ENCODE results near the gene FGGY. TPM values are rescaled to one million over a fixed set of nuclear protein-coding genes. Genes with fewer than 3 reads are reported as not detected.

The FGGY gene
- total RNA-seq, 1 experiment from 2014 or later: 12.0 TPM

GRCh38 chr1:59480188-59480888, 183.4 kb downstream of the FGGY start:
- Mint-ChIP-seq H3K4me3 (no peak overlapping the region), H3K4me1 (no peaks in the 10 kb centered on the region), H3K9me3 (no peaks in the 10 kb centered on the region), H3K36me3 (no peaks in the 10 kb centered on the region), H3K27ac (no peak overlapping the region), H3K27me3 (ENCODE audit: low read depth) (no peaks in the 10 kb centered on the region)
- DNase-seq (ENCODE audit: low spot score): no peak
- ChIA-PET CTCF (no interaction called here), POLR2A (no interaction called here)
- TF ChIP-seq SMAD4 (CRISPR knock-in tag; IDR thresholded peaks at IDR 0.05): no peak
- TF ChIP-seq ZBTB21 (CRISPR knock-in tag; IDR thresholded peaks at IDR 0.05; ENCODE audit: borderline replicate concordance): no peak
- no peak for TF ChIP-seq PRRX2 (CRISPR knock-in tag; IDR thresholded peaks at IDR 0.05)
- TF ChIP-seq, protein P1, sequence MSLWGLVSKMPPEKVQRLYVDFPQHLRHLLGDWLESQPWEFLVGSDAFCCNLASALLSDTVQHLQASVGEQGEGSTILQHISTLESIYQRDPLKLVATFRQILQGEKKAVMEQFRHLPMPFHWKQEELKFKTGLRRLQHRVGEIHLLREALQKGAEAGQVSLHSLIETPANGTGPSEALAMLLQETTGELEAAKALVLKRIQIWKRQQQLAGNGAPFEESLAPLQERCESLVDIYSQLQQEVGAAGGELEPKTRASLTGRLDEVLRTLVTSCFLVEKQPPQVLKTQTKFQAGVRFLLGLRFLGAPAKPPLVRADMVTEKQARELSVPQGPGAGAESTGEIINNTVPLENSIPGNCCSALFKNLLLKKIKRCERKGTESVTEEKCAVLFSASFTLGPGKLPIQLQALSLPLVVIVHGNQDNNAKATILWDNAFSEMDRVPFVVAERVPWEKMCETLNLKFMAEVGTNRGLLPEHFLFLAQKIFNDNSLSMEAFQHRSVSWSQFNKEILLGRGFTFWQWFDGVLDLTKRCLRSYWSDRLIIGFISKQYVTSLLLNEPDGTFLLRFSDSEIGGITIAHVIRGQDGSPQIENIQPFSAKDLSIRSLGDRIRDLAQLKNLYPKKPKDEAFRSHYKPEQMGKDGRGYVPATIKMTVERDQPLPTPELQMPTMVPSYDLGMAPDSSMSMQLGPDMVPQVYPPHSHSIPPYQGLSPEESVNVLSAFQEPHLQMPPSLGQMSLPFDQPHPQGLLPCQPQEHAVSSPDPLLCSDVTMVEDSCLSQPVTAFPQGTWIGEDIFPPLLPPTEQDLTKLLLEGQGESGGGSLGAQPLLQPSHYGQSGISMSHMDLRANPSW (CRISPR knock-in tag; conservative IDR thresholded peaks at IDR 0.05; ENCODE audit: low read depth): no peak
- TF ChIP-seq ZNF138 (CRISPR knock-in tag; conservative IDR thresholded peaks at IDR 0.05): no peak
- TF ChIP-seq FOXJ3 (CRISPR knock-in tag; IDR thresholded peaks at IDR 0.05; ENCODE audit: borderline replicate concordance): no peak
- TF ChIP-seq, protein P2, sequence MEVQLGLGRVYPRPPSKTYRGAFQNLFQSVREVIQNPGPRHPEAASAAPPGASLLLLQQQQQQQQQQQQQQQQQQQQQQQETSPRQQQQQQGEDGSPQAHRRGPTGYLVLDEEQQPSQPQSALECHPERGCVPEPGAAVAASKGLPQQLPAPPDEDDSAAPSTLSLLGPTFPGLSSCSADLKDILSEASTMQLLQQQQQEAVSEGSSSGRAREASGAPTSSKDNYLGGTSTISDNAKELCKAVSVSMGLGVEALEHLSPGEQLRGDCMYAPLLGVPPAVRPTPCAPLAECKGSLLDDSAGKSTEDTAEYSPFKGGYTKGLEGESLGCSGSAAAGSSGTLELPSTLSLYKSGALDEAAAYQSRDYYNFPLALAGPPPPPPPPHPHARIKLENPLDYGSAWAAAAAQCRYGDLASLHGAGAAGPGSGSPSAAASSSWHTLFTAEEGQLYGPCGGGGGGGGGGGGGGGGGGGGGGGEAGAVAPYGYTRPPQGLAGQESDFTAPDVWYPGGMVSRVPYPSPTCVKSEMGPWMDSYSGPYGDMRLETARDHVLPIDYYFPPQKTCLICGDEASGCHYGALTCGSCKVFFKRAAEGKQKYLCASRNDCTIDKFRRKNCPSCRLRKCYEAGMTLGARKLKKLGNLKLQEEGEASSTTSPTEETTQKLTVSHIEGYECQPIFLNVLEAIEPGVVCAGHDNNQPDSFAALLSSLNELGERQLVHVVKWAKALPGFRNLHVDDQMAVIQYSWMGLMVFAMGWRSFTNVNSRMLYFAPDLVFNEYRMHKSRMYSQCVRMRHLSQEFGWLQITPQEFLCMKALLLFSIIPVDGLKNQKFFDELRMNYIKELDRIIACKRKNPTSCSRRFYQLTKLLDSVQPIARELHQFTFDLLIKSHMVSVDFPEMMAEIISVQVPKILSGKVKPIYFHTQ (CRISPR knock-in tag; IDR thresholded peaks at IDR 0.05): no peak
- no peak for TF ChIP-seq OVOL2 (CRISPR knock-in tag; IDR thresholded peaks at IDR 0.05; ENCODE audit: borderline replicate concordance)
- no peak for TF ChIP-seq JAZF1 (CRISPR knock-in tag; IDR thresholded peaks at IDR 0.05)
- TF ChIP-seq, protein P3, sequence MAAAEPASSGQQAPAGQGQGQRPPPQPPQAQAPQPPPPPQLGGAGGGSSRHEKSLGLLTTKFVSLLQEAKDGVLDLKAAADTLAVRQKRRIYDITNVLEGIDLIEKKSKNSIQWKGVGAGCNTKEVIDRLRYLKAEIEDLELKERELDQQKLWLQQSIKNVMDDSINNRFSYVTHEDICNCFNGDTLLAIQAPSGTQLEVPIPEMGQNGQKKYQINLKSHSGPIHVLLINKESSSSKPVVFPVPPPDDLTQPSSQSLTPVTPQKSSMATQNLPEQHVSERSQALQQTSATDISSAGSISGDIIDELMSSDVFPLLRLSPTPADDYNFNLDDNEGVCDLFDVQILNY (CRISPR knock-in tag; IDR thresholded peaks at IDR 0.05): no peak
- no peak for TF ChIP-seq PREB (CRISPR knock-in tag; IDR thresholded peaks at IDR 0.05; ENCODE audit: borderline replicate concordance)
- no peak for TF ChIP-seq ZNF671 (CRISPR knock-in tag; IDR thresholded peaks at IDR 0.05)
- no peak for TF ChIP-seq USF2 (CRISPR knock-in tag; IDR thresholded peaks at IDR 0.05)
- no peak for ATAC-seq

DNA sequence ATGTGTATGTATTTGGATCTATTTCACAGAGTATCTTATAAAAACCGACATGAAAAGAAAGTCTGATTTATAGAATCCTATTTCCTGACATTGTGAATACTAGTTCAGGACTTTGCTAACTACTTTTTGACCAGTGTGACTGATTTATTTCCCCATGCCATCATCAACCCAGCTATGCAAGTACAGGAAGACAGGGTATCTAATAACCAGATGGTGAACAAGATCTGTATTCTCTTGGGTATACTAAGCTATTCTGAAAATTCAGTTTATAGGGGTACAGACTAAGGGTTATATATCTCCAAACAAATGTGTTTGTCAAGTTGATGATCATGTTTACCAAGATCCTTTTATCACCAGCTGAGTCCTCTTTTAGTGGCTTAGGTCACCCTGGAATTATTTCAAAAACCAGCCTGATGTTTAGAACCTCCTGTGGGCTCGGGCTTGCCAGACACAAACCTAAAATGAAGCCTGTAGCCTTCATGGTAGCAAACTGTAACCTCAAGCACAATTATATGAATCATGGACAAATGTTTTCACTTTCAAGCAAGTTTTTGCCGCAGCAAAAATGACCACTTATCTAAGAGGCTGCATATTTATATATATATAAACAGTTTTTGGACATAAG, 185.1 kb downstream of the FGGY start:
- H3K27ac Mint-ChIP-seq: no peak overlapping the region
- no peak for ATAC-seq
- no peak for TF ChIP-seq PRRX2 (CRISPR knock-in tag; IDR thresholded peaks at IDR 0.05)
- no peak for TF ChIP-seq ZNF219 (CRISPR knock-in tag; IDR thresholded peaks at IDR 0.05; ENCODE audit: borderline replicate concordance)
- no peak for TF ChIP-seq ZBTB43 (CRISPR knock-in tag; IDR thresholded peaks at IDR 0.05)
- TF ChIP-seq, protein P2 (CRISPR knock-in tag; IDR thresholded peaks at IDR 0.05): no peak
- TF ChIP-seq, protein P4, sequence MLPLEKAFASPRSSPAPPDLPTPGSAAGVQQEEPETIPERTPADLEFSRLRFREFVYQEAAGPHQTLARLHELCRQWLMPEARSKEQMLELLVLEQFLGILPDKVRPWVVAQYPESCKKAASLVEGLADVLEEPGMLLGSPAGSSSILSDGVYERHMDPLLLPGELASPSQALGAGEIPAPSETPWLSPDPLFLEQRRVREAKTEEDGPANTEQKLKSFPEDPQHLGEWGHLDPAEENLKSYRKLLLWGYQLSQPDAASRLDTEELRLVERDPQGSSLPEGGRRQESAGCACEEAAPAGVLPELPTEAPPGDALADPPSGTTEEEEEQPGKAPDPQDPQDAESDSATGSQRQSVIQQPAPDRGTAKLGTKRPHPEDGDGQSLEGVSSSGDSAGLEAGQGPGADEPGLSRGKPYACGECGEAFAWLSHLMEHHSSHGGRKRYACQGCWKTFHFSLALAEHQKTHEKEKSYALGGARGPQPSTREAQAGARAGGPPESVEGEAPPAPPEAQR (CRISPR knock-in tag; IDR thresholded peaks at IDR 0.05): no peak
- TF ChIP-seq SP1 (CRISPR knock-in tag; conservative IDR thresholded peaks at IDR 0.05): no peak
- TF ChIP-seq GTF2I (CRISPR knock-in tag; conservative IDR thresholded peaks at IDR 0.05): no peak
- TF ChIP-seq MYBL2 (CRISPR knock-in tag; IDR thresholded peaks at IDR 0.05): no peak
- no peak for TF ChIP-seq OVOL2 (CRISPR knock-in tag; IDR thresholded peaks at IDR 0.05; ENCODE audit: borderline replicate concordance)

More for the DNA sequence above, 185.1 kb downstream of the FGGY start:
- no peak overlapping the region for H3K4me3 Mint-ChIP-seq
- H3K9me3 Mint-ChIP-seq: no peaks in the 10 kb centered on the region
- DNase-seq (ENCODE audit: low spot score): no peak
- H3K27me3 Mint-ChIP-seq (ENCODE audit: low read depth): no peaks in the 10 kb centered on the region
- no peaks in the 10 kb centered on the region for H3K36me3 Mint-ChIP-seq
- H3K4me1 Mint-ChIP-seq: no peaks in the 10 kb centered on the region
- CTCF ChIA-PET: no interaction called here
- POLR2A ChIA-PET: no interaction called here

All from WTC11 (cell line).